ENCODE data around the gene CHADL. TPM values are rescaled to one million over a fixed set of nuclear protein-coding genes. Genes with fewer than 3 reads are reported as not detected.

Gene CHADL
- total RNA-seq, 1 donor from 2014 or later = 3.6 TPM

DNA sequence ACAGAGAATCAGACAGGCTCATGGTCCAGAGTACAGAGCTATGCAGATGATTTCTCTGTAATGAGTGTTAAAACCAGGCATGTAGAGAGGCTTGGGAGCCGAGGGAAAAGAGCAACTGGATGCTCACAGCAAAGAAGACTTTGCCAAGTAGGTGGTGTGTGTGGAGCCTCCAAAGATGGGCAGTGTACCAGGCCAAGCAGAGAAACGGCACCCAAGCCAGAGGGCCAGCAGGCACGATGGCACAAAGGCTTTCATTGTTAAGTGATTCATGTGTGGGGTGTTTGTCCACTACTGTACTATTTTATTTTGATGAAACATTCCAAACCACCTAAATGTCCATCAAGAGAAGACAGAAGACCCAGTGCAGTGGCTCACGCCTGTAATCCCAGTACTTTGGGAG, 34.1 kb upstream of the CHADL start:
- no peak for DNase-seq
- intact Hi-C loops (cut with DNase I) = no loop called here
- TF ChIP-seq, protein P1, sequence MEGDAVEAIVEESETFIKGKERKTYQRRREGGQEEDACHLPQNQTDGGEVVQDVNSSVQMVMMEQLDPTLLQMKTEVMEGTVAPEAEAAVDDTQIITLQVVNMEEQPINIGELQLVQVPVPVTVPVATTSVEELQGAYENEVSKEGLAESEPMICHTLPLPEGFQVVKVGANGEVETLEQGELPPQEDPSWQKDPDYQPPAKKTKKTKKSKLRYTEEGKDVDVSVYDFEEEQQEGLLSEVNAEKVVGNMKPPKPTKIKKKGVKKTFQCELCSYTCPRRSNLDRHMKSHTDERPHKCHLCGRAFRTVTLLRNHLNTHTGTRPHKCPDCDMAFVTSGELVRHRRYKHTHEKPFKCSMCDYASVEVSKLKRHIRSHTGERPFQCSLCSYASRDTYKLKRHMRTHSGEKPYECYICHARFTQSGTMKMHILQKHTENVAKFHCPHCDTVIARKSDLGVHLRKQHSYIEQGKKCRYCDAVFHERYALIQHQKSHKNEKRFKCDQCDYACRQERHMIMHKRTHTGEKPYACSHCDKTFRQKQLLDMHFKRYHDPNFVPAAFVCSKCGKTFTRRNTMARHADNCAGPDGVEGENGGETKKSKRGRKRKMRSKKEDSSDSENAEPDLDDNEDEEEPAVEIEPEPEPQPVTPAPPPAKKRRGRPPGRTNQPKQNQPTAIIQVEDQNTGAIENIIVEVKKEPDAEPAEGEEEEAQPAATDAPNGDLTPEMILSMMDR (IDR thresholded peaks at IDR 0.05) = no peak
- Histone ChIP-seq H3K27me3 (ENCODE audit: low read depth) (no peaks in the 10 kb centered on the region), H3K9me3 (no peaks in the 10 kb centered on the region), H3K36me3 (peaks cover 99% of the 10 kb centered on the region), H3K27ac (no peak overlapping the region), H3K4me1 (no peaks in the 10 kb centered on the region), H3K4me3 (no peak overlapping the region)
- ATAC-seq = no peak

DNA sequence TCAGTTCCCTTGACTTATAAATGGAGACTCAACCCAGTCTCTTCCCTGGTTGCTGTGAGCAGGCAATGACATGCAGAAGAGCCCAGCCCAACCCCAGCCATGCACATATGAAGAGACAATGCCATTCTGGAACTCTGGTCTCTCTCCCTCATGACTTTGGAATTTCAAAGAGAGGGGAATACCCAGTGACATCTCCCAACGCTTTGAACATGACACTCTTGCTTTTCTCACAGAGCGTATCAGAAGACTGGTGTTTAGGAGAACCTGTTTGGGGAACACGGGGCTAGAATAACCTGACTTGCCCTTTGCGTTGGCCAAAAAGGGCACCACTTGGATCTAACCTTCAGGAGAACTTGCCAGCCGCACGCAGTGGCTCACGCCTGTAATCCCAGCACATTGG, 32.4 kb upstream of the CHADL start:
- Histone ChIP-seq H3K4me1 (no peaks in the 10 kb centered on the region), H3K4me3 (no peak overlapping the region), H3K9me3 (no peaks in the 10 kb centered on the region), H3K36me3 (peaks cover 99% of the 10 kb centered on the region), H3K27ac (no peak overlapping the region), H3K27me3 (ENCODE audit: low read depth) (no peaks in the 10 kb centered on the region)
- intact Hi-C loops (cut with DNase I) = no loop called here
- ATAC-seq (no peak), DNase-seq (no peak)
- TF ChIP-seq, protein P1 (IDR thresholded peaks at IDR 0.05) = no peak

DNA sequence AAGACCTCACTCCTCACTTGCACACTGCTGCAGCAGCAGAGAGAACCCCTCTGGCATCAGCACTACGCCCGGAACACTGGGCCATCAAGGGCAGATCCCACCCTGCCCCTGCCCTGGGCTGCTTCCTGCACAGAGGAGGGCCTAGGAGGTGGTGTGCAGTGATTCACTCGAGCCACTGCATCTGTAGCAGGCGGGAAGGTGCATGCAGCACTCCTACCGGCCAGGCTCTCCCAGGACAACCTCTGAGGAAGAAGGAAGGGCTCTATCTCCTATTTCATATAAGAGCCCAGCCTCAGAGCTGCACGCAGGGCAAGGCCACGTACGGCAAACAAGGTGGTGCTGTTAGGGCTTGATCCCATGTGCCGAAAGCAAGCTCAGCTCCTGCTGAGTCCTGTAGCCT, 31.1 kb upstream of the CHADL start:
- Histone ChIP-seq H3K4me3 (no peak overlapping the region), H3K4me1 (no peaks in the 10 kb centered on the region), H3K27me3 (ENCODE audit: low read depth) (no peaks in the 10 kb centered on the region), H3K36me3 (peaks cover 100% of the 10 kb centered on the region), H3K9me3 (no peaks in the 10 kb centered on the region), H3K27ac (no peak overlapping the region)
- ATAC-seq = peak in 1 of 2 donors; percentile 16
- TF ChIP-seq, protein P1 (IDR thresholded peaks at IDR 0.05) = no peak
- intact Hi-C loops (cut with DNase I) = no loop called here
- no peak for DNase-seq

DNA sequence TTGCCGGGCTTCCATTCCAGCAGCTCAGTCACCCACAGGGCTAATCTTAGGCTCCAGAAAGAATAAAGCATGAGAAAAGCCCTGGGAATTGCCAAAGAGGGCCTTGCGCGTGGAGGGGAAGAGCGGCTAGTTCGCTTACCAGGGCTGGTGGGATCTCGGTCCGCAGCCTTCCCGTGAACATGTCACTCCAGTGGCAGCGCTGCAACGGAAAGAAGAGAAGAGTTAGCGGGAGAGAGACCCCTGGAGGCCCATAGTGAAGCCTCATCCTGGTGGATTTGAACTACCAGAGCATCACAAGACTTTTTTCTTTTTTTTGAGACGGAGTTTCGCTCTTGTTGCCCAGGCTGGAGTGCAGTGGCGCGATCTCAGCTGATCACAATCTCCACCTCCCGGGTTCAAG, 27.2 kb upstream of the CHADL start:
- Histone ChIP-seq H3K27me3 (ENCODE audit: low read depth) (no peaks in the 10 kb centered on the region), H3K4me3 (no peak overlapping the region), H3K27ac (no peak overlapping the region), H3K9me3 (no peaks in the 10 kb centered on the region), H3K36me3 (peaks cover 97% of the 10 kb centered on the region), H3K4me1 (no peaks in the 10 kb centered on the region)
- no peak for DNase-seq
- TF ChIP-seq, protein P1 (IDR thresholded peaks at IDR 0.05) = no peak
- intact Hi-C loops (cut with DNase I) = no loop called here
- ATAC-seq = no peak

DNA sequence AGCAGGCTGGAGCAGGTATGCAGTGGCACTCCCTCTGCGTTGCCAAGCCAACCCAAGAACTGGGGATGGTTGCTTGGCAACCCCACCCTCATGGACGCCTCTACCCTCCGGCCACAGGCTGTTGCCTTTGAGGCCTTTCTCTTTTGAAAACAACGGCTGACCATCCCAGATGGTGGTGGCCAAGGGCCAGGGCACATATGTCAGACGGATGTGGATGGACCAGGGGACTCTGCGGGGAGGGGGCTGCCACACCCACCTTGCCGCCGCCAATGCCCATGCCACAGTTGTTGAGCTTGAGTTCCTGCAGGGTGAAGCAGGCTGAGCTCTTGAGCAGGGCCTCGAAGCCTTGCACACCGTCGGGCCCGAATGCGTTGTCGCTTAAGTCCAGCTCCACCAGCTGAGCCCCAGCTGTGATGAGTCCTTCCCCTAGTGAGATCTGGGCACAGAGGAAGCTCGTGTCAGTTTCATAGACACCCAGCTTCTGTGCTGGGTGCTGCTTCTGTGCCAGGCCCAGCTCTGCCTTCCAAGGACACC, 23.7 kb upstream of the CHADL start:
- Histone ChIP-seq H3K27me3 (ENCODE audit: low read depth) (no peaks in the 10 kb centered on the region), H3K9me3 (no peaks in the 10 kb centered on the region), H3K4me3 (no peak overlapping the region), H3K27ac (no peak overlapping the region), H3K36me3 (peaks cover 97% of the 10 kb centered on the region), H3K4me1 (no peaks in the 10 kb centered on the region)
- ATAC-seq = no peak
- intact Hi-C loops (cut with DNase I) = no loop called here
- TF ChIP-seq, protein P1 (IDR thresholded peaks at IDR 0.05) = no peak
- DNase-seq = no peak

DNA sequence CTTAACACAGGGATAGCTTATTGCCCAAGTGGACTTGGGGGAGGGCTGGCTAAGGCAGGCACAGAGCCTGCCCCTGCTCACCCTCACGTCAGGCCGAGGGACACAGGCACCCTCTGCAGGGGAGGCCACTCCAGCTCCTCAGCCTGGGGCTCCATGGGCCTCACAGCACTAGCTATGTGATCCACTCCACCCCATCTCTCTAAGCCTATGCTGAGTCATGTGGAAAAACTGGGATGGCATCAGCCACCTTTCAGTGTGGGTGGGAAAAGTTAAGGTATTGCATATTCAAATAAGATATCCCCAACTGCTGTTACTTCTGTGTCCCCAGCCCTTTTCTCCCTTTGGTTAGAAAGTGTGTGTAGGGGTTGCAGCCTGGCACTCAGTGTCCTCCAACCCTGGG, 23.0 kb upstream of the CHADL start:
- TF ChIP-seq, protein P1 (IDR thresholded peaks at IDR 0.05) = no peak
- H3K4me1 ChIP-seq = no peaks in the 10 kb centered on the region
- no peak for DNase-seq
- no peaks in the 10 kb centered on the region for H3K27me3 ChIP-seq (ENCODE audit: low read depth)
- ATAC-seq = no peak
- H3K4me3 ChIP-seq = no peak overlapping the region
- intact Hi-C loops (cut with DNase I) = no loop called here
- H3K36me3 ChIP-seq = peaks cover 97% of the 10 kb centered on the region
- H3K27ac ChIP-seq = no peak overlapping the region
- no peaks in the 10 kb centered on the region for H3K9me3 ChIP-seq

Data from lower lobe of right lung (tissue), 2 donors.